Suprapubic skin (tissue), 4 donors: Measurements from ENCODE around the gene EEA1. TPM values are rescaled to one million over a fixed set of nuclear protein-coding genes. Genes with fewer than 3 reads are reported as not detected.

Source experiments
- DNase-seq, 2 donors: peaks; one replicate each; pipeline ENCODE4 v3.0.0-alpha.2; 2019; ENCODE audit warnings: low spot score in 2 of 2
- H3K27ac ChIP-seq: fragments of 200-600 bp; sonication (generic); one replicate; pipeline ENCODE4 v1.5.1; 2019
- H3K27me3 ChIP-seq: fragments of 200-600 bp; sonication (generic); one replicate; pipeline ENCODE4 v1.5.1; 2019
- H3K36me3 ChIP-seq: fragments of 200-600 bp; sonication (generic); one replicate; pipeline ENCODE4 v1.5.1; 2019
- H3K4me1 ChIP-seq: fragments of 200-600 bp; sonication (generic); one replicate; pipeline ENCODE4 v1.5.1; 2019
- H3K4me3 ChIP-seq: fragments of 200-600 bp; sonication (generic); one replicate; pipeline ENCODE4 v1.5.1; 2019; ENCODE audit warnings: mild to moderate bottlenecking
- H3K9me3 ChIP-seq: fragments of 200-600 bp; sonication (generic); one replicate; pipeline ENCODE4 v1.5.1; 2019
- CTCF ChIP-seq, 2 donors: fragments of 200-600 bp in 1 of 2; fragments of 450-650 bp in 1 of 2; sonication (generic) in 1 of 2; IDR thresholded peaks; one replicate each; pipeline ENCODE4 v1.5.1; 2016 to 2019; ENCODE audit warnings: antibody characterized with exemption in 2 of 2, mild to moderate bottlenecking in 1 of 2, moderate library complexity in 1 of 2
- EP300 ChIP-seq: sonication (generic); formaldehyde crosslinking; IDR thresholded peaks from one replicate; pipeline ENCODE4 v1.6.1; 2017; ENCODE audit warnings: antibody characterized with exemption
- POLR2A ChIP-seq, 2 donors: fragments of 450-650 bp; IDR thresholded peaks; one replicate each; pipeline ENCODE4 v1.6.1; 2017; ENCODE audit warnings: antibody characterized with exemption in 2 of 2, mild to moderate bottlenecking in 2 of 2, moderate library complexity in 2 of 2
- POLR2AphosphoS5 ChIP-seq, 3 donors: sonication (generic); formaldehyde crosslinking; IDR thresholded peaks; one replicate each; pipeline ENCODE4 v1.6.1; 2017; ENCODE audit warnings: antibody characterized with exemption in 3 of 3
- WGBS: methylation state at CpG from one replicate; pipeline ENCODE4 v1.1.5; 2018; 5-methylcytosine and 5-hydroxymethylcytosine counted together
- total RNA-seq, 4 donors: library from RNA; depleted of rRNA; stranded (reverse); fragments of >200 nt; gene quantifications; one replicate each; pipeline ENCODE4 v1.1.0, GENCODE V29; 2016

Gene EEA1
- total RNA-seq, 4 donors from 2014 or later: 17.9 to 55.0 (median 23.2) TPM

GRCh38 chr12:92775416-92775815 is 153.7 kb downstream of the EEA1 start:
- no peak for DNase-seq
- Histone ChIP-seq H3K27me3 (no peaks in the 10 kb centered on the region), H3K9me3 (no peaks in the 10 kb centered on the region), H3K4me1 (no peaks in the 10 kb centered on the region), H3K36me3 (peaks cover 27% of the 10 kb centered on the region), H3K4me3 (no peak overlapping the region), H3K27ac (no peak overlapping the region)
- TF ChIP-seq EP300 (no peak), POLR2AphosphoS5 (IDR thresholded peaks at IDR 0.05) (no peak), CTCF (IDR thresholded peaks at IDR 0.05) (no peak), POLR2A (IDR thresholded peaks at IDR 0.05) (no peak)

GRCh38 chr12:92771001-92771400 is 158.1 kb downstream of the EEA1 start:
- TF ChIP-seq POLR2A (IDR thresholded peaks at IDR 0.05): no peak
- no peak for TF ChIP-seq CTCF (IDR thresholded peaks at IDR 0.05)
- TF ChIP-seq POLR2AphosphoS5 (IDR thresholded peaks at IDR 0.05): no peak
- TF ChIP-seq EP300: no peak
- H3K27me3 ChIP-seq: no peaks in the 10 kb centered on the region
- peaks cover 6% of the 10 kb centered on the region for H3K36me3 ChIP-seq
- no peak overlapping the region for H3K4me3 ChIP-seq
- WGBS: 54% methylated on average over 1 of the region's 1 CpG
- no peak for DNase-seq
- no peaks in the 10 kb centered on the region for H3K9me3 ChIP-seq
- peaks cover 5% of the 10 kb centered on the region for H3K4me1 ChIP-seq
- no peak overlapping the region for H3K27ac ChIP-seq

- DNase-seq: no peak
- Histone ChIP-seq H3K9me3 (no peaks in the 10 kb centered on the region), H3K27me3 (no peaks in the 10 kb centered on the region), H3K4me3 (no peak overlapping the region), H3K27ac (no peak overlapping the region), H3K36me3 (no peaks in the 10 kb centered on the region), H3K4me1 (peaks cover 5% of the 10 kb centered on the region)
- no peak for TF ChIP-seq EP300
- TF ChIP-seq POLR2AphosphoS5 (IDR thresholded peaks at IDR 0.05): no peak
- no peak for TF ChIP-seq POLR2A (IDR thresholded peaks at IDR 0.05)
- TF ChIP-seq CTCF (IDR thresholded peaks at IDR 0.05): no peak
- 76% methylated on average over 4 of the region's 4 CpGs for WGBS
These were observed 159.8 kb downstream of the EEA1 start for GRCh38 chr12:92769124-92769901.

GRCh38 chr12:92765871-92766270 is 163.2 kb downstream of the EEA1 start:
- DNase-seq: no peak
- H3K27ac ChIP-seq: no peak overlapping the region
- no peaks in the 10 kb centered on the region for H3K27me3 ChIP-seq
- 70% methylated on average over 1 of the region's 1 CpG for WGBS
- H3K4me3 ChIP-seq: no peak overlapping the region
- H3K36me3 ChIP-seq: no peaks in the 10 kb centered on the region
- no peaks in the 10 kb centered on the region for H3K9me3 ChIP-seq
- TF ChIP-seq POLR2A (IDR thresholded peaks at IDR 0.05): no peak
- TF ChIP-seq POLR2AphosphoS5 (IDR thresholded peaks at IDR 0.05): no peak
- TF ChIP-seq CTCF (IDR thresholded peaks at IDR 0.05): no peak
- TF ChIP-seq EP300: no peak
- peaks cover 5% of the 10 kb centered on the region for H3K4me1 ChIP-seq

GRCh38 chr12:92764831-92765230 is 164.3 kb downstream of the EEA1 start:
- 70% methylated on average over 5 of the region's 5 CpGs for WGBS
- Histone ChIP-seq H3K27ac (no peak overlapping the region), H3K4me1 (peaks cover 5% of the 10 kb centered on the region), H3K36me3 (no peaks in the 10 kb centered on the region), H3K4me3 (no peak overlapping the region), H3K27me3 (no peaks in the 10 kb centered on the region), H3K9me3 (no peaks in the 10 kb centered on the region)
- TF ChIP-seq POLR2AphosphoS5 (IDR thresholded peaks at IDR 0.05): no peak
- no peak for TF ChIP-seq EP300
- TF ChIP-seq POLR2A (IDR thresholded peaks at IDR 0.05): no peak
- TF ChIP-seq CTCF (IDR thresholded peaks at IDR 0.05): no peak
- no peak for DNase-seq
